NCI-H446 treated with DMSO at 0.1 percent for 48 hours (cell line): ENCODE data around the gene STK16.
A peak's percentile ranks its signal among the peaks of the same experiment; 100 is the strongest.

Experiments used
- DNase-seq: peaks from one replicate; lab custom pipeline; 2025; lab: John Stamatoyannopoulos, UW

STK16 gene

DNA sequence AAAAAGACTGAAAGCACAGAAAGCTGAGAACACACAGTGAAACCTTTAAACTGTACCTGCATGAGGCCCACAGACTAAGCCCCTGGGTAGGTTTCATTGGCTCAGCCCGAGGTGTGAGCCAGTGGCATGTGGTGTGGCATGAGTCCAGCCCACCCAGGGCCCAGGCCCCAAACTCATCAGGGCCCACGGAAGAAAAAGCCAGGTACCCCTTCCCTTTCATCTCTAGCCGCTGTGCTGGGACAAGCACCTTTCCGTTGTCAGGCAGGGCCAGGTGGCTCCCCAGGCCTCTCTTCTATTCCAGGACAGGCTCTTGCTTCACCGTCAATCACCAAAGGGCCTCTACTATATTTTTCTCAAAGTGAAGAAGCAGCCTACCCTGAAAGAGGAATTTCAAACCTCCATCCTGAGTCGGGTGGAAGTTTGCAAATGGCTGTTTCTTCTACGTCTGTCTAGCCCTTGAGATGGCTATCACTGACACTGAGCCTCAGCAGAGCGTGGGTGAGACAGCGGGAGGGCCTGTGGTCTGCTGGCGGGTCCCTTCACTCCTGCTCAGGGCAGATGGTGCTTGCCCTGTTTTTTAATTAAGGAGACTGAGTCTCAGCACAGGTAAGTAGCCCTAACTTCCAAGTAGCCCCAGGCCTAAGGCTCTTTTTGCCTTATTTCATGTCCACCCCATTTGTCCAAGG lies 42.4 kb downstream of the STK16 start:
- no peak for DNase-seq

DNA sequence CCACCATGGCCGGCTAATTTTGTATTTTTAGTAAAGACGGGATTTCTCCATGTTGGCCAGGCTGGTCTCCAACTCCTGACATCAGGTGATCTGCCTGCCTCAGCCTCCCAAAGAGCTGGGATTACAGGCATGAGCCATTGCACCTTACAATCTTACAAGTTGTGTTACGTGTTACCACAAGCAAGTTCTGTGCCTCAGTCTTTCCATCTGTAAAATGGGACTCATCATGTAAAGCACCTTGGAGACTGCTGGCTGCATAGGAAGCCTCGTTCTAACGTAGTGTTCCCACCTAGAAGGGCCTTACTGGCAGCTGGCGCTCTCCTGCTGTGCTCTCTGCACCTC lies 43.9 kb downstream of the STK16 start:
- DNase-seq = no peak

DNA sequence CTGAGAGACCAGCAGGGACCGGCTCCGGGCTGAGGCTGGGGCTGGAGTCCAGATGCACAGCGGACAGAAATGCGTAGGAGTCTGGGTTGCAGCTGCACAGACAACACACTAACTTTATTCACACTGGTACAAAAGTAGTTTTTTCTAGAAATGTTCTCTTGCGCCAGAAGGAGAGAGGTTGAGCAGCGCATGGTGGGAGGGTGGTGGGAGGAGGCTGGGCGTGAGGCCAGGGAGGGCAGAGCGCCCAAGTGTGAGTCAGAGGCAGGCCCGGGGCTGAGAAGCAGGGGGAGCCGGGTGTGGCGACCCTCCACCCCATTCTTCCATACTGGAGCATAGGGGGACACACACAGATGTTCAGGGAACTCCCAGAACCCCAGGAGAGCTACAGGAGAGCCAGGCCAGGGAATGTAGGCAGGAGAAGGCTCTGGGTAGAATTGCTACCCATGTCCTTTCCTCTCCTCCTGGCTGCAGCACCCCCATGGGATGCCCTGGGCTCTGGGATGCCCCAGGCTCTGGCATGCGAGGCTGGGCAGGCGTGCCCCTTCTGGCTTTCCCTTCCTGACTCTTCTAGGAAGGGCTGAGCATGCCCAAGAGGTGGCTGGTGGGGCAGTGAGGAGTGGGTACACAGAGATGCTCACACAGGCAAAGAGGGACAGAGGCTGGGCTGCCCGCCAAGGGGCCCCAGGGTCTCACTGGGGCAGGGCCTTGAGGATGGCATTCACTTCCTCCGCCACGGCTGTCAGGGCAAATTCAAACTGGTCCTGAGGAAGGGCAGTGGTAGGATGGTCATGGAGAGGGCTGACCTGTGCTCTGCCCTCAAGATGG lies 44.5 kb downstream of the STK16 start:
- DNase-seq = peak; percentile 67

DNA sequence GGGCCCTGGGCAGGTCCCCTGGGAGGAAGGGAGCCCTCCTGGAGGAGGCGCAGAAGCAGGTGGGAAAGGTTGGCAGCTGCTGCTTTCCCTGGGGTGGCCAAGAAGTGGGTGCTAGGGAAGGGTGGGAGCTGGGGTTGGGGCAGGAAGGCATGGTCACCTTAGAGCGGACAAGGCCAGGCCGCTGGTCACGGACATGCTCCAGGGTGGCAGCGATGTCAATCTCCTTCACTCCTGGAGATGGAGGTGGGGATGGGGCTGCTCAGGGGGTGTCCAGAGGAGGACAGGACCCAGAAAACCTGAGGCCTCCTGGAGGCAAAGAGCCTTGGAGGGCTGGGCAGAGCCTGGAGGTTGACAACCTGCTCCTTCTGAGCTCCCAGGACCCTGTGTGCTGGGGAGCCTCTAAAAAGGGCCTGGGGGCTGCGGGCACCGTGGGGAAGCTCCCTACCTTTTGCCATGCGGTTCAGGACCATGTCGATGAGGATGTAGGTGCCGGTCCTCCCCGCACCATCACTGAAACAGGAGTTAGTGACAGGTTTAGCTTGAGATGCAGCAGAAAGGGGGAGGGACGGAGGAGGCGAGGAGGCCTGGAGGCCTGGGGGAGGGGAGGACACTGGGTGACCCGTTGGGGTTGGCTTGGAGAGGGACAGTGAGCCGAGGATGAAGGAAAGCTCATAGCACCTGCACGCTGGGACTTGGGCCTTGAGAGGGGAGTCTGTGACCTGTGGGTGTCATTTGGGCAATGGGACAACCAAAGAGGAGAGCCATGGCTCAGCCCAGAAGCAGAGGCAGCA lies 45.3 kb downstream of the STK16 start:
- no peak for DNase-seq

DNA sequence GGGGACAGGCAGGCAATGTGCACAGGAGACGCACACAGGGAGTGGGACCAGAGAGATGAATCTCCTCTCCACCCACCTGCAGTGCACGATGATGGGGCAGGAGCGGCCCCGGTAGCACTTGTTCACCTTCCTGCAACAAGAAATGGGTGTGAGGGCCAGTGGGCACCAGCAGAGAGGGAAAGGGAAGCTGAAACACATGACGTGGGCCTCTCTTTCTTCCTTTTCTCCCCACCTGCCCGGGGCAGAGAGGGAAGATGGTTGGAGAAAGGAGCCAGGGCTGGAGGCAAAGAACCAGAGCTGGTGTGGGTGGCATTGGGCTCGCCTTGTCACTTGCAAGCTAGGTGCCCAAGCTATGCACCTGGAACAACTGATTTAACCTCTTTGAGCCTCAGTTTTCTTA lies 46.1 kb downstream of the STK16 start:
- no peak for DNase-seq

DNA sequence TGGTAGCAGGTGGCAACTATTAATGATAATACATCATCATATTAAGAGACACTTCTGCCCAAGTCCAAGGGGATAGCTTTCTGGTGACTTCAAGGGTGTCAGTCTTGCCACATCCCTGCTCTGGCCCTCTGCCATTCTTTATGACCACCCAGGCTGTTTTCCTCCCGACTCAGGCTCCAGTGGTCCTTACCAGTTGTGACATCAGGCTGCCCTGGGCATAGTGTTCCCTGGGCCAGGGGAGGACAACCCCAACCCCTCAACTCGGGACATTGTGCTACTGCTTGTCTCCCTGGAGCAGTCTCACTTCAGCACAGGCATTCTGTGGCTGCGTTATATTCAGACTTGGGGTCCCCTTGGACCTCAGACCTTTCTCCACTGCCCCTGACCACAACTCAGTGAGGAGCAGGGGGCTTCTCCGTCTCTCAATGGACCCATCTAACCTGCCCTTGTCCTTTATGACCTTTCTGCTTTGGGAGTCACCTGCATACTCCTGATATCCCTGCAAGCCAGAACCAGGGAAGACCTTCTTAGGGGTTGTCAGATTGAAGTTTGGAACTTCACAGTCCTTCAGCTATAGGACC lies 46.7 kb downstream of the STK16 start:
- no peak for DNase-seq

DNA sequence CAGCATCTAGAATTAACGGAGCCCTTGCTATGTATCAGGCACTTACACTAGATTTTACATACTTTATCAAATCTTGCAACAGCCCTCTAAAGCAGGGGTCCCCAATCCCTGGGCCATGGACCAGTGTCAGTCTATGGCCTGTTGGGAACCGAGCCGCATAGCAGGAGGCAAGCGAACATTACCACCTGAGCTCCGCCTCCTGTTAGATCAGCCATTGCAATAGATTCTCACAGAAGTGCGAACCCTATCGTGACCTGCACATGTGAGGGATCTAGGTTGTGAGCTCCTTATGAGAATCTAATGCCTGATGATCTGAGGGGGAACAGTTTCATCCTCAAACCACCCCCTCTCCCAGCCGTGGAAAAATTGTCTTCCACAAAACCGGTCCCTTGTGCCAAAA lies 47.3 kb downstream of the STK16 start:
- DNase-seq = no peak

DNA sequence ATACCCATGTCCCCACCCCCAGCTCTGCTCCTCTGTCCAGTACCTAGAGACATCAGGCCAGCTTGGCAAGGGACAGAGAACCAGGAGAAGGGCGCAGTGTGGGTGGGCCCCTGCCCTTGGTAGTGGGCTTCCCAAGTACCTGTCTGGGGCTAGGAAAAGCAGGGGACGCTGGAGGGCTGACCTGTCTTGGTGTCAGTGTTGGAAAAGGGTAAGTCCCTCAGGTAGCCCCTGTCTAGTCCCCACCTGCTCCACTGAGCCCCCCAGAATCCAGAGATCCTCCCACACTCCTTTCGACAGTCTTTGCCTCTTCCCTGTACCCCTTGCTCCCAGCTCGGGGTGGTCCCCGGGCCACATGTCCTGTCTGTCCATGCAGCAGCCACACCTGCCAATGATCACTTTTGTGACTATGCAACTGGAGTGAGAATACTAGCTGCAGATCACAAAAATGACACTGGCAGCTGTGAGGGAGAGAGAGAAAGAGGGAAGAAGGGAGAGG lies 48.5 kb downstream of the STK16 start:
- no peak for DNase-seq

DNA sequence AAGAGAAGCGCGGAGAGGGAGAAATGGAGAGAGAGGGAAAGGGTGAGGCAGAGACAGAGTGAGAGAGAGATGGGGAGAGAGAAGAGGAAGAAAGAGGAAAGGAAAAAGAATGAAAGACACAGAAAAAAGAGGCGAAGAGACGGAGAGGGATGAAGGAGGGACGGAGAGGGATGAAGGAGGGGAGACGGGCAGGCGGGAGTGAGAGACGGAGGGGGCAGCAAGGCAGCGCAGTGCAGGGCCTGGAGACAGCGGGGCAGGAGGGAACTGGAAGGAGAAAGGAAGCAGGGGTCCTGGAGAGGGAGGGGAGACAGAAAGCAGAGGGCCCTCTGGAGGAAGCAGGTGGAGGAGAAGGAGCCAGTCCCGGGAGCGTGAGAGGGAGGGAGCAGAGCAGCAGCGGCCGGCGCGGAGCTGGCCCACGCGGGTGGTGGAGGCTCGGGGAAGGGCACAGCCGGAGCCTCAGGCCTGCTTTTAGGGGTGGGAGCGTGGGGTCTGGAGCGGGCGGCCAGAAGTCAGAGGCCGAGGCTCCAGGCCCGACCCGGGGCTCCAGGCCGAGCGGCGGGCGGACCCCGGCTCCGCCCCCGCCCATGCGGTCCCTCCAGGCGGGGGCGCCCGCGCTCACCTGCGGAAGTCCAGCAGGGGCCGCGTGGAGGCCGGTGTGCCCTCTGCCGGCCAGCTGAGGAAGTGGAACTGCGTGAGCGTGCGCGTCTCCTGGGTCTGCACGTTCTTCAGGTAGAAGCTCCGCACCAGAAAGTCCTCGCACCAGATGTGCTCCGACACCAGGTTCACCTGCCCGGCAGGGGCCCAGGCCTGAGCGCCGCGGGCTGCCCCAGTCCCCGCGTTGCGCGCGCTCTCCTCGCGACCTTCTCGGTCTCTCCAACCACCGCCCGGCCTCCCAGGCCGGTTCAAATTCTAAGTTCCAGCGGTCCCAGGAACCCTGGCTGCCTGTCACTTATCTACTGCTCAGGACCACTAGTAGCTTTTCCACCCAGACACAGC lies 49.4 kb downstream of the STK16 start:
- DNase-seq = no peak

DNA sequence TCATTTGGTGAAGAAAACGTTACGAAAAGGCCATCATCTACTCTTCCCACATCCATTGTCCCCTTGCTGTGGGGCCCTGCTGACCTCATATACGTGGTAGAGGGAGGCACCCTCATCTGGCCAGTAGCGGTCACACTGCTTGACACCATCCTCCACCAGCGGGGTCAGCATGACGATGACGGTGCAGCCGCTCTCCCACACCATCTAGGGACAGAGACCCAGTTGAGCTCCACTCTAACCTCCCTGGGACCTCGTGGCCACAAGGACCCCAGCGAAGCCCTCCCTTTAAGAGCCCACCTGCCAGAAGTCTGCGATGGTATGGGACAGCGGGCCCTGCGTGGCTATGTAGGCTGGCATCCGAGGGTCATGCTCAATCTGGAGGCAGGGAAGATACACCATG lies 50.9 kb downstream of the STK16 start:
- DNase-seq = no peak

DNA sequence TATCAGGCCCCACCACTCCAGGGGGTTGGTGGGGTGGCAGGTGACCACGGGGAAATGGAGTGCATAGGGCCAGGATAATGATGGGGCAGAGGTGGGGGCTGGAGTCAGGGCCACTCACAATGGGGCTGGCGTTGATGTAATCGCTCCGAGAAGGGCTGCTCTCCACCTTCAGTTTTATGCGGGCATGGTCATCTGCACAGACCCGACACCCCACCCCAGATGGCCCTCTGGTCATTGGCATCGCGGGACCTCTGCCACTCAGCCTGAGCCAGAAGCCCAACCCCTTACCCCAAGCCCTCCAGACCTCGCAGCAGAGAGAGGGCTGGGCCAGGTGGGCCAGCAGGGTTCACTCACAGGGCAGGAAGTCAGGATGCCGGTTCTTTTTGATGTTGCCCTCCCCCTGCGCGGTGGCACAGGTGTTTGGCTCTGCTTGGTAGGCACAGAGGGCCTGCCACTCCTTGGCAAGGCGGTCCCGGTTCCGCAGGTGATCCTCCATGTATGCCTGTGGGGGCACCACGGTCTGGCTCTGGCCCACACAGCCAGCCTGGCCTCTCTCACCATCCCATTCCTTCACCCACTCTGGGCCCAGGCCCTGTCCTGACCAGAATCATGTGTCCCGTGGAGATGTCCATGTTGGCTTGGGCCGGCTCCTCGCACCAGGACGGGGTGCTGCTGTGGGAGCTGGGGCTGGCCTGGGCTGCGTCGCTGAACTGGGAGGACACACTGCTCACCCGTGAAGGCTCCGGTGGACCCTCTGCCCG lies 51.5 kb downstream of the STK16 start:
- DNase-seq = no peak

DNA sequence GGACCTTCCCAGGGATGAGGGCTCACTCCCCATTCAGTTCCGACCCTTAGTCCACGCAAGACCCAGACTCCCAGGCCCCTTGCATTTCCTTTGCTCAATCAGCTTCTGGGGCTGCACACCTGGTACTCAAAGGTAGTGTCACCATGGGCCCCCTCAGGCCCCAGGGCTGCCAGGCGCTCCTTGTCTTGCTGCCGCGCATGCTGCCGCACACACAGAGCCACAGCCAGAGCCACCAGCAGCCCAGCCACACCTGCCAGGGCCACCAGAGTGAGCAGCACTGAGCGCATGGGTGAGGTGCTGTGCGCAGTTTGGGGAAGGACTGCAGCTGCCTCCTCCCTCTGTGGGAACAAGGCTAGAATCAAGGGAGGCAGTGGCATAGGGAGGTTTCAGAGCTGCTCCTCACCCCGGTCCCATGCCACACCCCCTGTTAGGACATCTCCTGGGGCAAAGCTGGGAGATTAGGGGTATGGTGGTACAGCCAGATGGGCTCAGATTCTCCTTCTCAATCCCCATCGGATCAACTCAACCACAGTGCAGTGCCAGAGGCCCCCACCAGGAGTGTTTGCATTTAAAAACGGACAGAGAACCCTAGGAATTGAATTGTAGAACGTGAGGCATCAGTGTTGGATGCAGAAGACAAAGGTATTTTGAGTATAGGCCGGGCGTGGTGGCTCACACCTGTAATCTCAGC lies 52.6 kb downstream of the STK16 start:
- no peak for DNase-seq

DNA sequence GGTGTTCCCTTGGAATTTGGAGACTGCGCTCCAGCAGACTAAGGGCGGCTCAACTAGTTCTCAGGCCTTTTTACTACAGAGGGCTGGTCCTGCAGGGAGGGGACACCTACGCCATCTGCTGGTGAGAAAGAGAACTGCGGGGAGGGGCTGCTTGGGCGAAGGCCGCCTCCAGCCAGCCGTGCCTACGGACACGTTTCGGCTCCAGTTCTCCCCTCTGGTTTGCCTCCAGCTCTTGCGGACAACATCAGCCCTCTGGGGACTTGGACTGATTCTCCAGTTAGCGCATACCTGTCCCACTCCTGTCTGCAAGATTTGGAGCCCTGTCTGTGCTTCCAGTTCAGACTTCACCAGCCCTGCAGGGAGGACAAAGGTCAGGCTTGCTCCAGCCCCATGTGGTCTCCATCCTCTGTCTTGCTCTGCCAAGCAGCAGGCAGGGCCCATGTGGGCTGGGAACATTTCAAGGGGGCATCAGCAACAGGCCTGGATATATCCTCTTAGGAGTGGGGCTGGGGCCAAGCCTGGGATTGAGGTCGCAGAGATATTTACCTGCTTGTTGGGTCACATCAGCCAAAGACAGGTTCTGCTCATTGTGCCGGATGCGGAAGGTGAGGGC lies 53.6 kb downstream of the STK16 start:
- peak; percentile 34 for DNase-seq

DNA sequence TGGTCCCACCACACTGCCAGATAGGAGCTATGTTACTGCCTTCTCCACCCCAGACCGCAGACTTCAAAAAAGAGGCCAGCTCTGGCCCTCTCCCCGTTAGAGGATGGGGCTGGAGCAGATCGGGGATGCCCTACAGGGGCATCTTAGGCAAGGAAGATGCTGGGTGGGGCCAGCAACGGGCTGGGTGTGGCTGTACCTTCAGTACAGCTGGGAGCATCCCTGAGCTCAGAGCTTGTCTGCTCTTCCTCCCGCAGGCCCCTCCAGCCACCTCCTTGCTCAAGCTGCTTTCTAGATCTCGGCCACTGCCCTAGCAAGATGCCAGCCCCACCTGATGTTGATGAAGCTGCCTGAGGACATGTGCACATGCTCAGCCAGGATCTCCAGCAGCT lies 54.1 kb downstream of the STK16 start:
- DNase-seq = no peak
